ENCODE data around the gene KCNJ15.

KCNJ15 gene

DNA sequence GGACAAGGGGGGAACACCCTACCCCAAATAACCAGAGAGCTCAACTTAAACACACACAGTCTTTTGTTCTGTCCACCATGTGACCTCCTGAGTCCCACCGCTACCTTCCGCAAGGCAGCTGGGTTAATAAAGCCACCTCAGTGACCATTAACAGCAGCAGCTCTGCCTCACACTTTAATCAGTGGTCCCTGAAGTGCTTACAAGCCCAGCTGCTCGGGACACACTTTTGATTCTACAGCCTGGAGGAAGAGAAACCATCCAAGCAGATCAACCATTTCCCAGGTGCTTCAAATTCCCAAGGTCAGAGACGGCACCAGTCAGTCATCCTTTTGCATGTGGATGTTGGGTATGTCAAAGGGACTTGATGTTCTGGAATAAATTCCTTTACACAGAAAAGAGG lies 70.1 kb downstream of the KCNJ15 start:
- H3K4me3 ChIP-seq (ENCODE audit: low read depth, low read length) = no peak overlapping the region
- H3K9me3 ChIP-seq (ENCODE audit: control insufficient read depth, insufficient read depth, low read length) = no peaks in the 10 kb centered on the region
- H3K27ac ChIP-seq (ENCODE audit: low read depth, low read length) = no peak overlapping the region

DNA sequence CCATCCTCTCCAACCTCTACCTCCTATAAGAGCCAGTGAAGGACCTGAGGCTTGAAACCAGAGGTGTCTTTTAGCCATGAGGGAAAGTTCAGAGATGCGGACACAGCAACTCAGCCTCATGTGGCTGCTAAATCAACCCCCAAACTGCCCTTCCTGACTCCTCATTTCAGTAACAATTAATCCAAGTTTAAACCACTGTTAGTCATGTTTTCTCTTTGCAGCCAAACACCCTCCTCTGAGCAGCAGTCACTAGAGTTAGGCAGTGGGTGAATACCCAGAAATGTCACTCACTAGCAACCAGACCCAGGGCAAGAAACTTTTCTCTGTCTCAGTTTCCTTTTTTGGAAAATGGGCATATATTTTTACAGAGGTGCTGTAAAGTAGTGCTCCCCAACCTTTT lies 71.2 kb downstream of the KCNJ15 start:
- H3K4me3 ChIP-seq (ENCODE audit: low read depth, low read length) = no peak overlapping the region
- H3K36me3 ChIP-seq (ENCODE audit: control insufficient read depth, insufficient read depth, low read length) = no peaks in the 10 kb centered on the region
- no peak overlapping the region for H3K27ac ChIP-seq (ENCODE audit: low read depth, low read length)
- H3K9me3 ChIP-seq (ENCODE audit: control insufficient read depth, insufficient read depth, low read length) = no peaks in the 10 kb centered on the region
- H3K4me1 ChIP-seq (ENCODE audit: control insufficient read depth, insufficient read depth, low read length) = peaks cover 24% of the 10 kb centered on the region
- H3K9ac ChIP-seq (ENCODE audit: low read depth, low read length) = no peak overlapping the region
- no peaks in the 10 kb centered on the region for H3K27me3 ChIP-seq (ENCODE audit: control insufficient read depth, insufficient read depth, low read length)

More for the DNA sequence above, 70.1 kb downstream of the KCNJ15 start:
- no peaks in the 10 kb centered on the region for H3K27me3 ChIP-seq (ENCODE audit: control insufficient read depth, insufficient read depth, low read length)
- no peak overlapping the region for H3K9ac ChIP-seq (ENCODE audit: low read depth, low read length)
- H3K4me1 ChIP-seq (ENCODE audit: control insufficient read depth, insufficient read depth, low read length) = peaks cover 24% of the 10 kb centered on the region
- no peaks in the 10 kb centered on the region for H3K36me3 ChIP-seq (ENCODE audit: control insufficient read depth, insufficient read depth, low read length)

DNA sequence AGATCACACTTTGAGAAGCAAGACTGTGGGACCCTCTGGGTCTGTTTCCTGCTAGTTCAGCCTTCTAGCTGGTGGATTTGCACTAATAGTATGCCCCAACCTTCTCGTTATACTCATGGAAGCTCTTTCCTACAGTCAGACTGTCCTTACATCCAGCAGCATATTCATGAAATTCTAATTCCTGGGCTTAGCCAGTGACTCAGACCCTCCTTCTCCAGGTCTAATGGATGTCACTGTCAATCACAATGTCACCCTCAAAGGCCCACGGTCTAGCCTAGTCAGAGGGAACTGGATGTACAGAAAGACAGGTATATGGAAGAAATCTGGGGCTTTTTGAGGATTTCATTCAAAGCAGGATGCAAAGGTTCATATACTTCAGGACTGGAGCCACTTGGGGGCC lies 72.4 kb downstream of the KCNJ15 start:
- H3K9ac ChIP-seq (ENCODE audit: low read depth, low read length) = no peak overlapping the region
- H3K36me3 ChIP-seq (ENCODE audit: control insufficient read depth, insufficient read depth, low read length) = no peaks in the 10 kb centered on the region
- no peaks in the 10 kb centered on the region for H3K9me3 ChIP-seq (ENCODE audit: control insufficient read depth, insufficient read depth, low read length)
- H3K27ac ChIP-seq (ENCODE audit: low read depth, low read length) = no peak overlapping the region
- no peaks in the 10 kb centered on the region for H3K27me3 ChIP-seq (ENCODE audit: control insufficient read depth, insufficient read depth, low read length)
- H3K4me3 ChIP-seq (ENCODE audit: low read depth, low read length) = no peak overlapping the region
- peaks cover 17% of the 10 kb centered on the region for H3K4me1 ChIP-seq (ENCODE audit: control insufficient read depth, insufficient read depth, low read length)

DNA sequence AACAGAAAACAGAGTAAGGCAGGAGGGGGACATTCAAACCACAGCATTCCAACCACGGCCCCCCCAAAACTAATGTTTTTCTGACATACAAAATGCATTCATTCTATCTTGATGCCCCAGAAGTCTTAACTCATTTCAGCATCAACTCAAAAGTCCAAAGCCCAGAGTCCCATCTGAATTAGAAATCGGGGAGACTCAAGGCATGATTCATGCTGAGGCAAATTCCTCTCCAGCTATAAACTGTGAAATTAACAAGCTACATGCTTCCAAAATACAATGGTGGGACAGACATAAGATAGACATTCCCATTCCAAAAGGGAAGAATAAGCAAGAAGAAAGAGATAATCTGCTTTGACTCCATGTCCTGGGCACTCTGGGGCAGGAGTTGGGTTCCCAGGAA lies 73.9 kb downstream of the KCNJ15 start:
- H3K27ac ChIP-seq (ENCODE audit: low read depth, low read length) = no peak overlapping the region
- no peaks in the 10 kb centered on the region for H3K9me3 ChIP-seq (ENCODE audit: control insufficient read depth, insufficient read depth, low read length)
- H3K4me1 ChIP-seq (ENCODE audit: control insufficient read depth, insufficient read depth, low read length) = peaks cover 4% of the 10 kb centered on the region
- H3K27me3 ChIP-seq (ENCODE audit: control insufficient read depth, insufficient read depth, low read length) = no peaks in the 10 kb centered on the region
- H3K4me3 ChIP-seq (ENCODE audit: low read depth, low read length) = no peak overlapping the region
- no peaks in the 10 kb centered on the region for H3K36me3 ChIP-seq (ENCODE audit: control insufficient read depth, insufficient read depth, low read length)
- no peak overlapping the region for H3K9ac ChIP-seq (ENCODE audit: low read depth, low read length)

DNA sequence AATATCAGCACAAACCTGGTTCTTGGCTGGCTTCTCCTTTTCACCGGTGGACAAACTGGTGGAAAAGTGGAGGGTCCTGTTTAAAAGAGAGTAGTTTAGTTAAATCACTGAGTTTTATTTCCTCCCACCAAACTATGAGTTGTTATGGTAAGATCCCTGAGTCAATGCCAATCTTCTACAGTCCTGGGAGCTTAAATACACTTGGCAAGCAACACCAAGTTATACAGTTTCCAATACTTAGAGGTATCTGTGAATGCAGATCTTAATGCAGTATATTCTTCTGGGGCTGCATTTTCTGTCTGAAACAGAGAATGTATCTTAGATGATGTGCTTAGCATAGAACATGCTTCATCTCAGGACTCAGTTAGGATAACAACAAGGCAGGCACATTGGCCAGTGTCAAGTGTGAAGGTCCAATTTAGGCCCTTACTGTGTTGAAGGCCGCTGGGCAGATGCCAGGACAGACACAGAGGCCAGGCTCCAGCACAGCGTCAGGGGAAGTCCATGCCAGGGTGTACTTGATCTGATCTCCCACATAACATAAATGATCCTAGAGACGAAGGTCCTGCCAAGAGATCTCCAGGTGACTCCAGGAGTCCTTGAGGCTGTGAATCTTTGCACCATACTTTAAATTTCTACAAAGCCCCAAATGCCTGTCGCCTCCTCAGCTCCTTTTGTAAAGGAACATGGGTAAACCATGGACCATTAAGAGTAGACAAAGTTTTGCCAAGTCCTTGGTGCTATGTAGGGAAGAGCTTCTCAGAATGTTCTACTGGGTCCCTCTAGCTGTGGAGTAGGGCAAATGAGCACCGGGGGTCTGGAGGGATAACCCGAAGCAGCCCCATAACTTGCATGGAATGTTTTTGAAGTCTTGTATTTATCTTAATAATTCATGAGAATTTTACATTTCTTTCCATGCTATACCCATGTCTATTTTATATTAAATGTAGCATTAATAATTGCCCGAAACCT lies 76.8 kb downstream of the KCNJ15 start:
- Histone ChIP-seq H3K4me1 (ENCODE audit: control insufficient read depth, insufficient read depth, low read length) (no peaks in the 10 kb centered on the region), H3K4me3 (ENCODE audit: low read depth, low read length) (no peak overlapping the region), H3K9ac (ENCODE audit: low read depth, low read length) (no peak overlapping the region), H3K9me3 (ENCODE audit: control insufficient read depth, insufficient read depth, low read length) (no peaks in the 10 kb centered on the region), H3K27me3 (ENCODE audit: control insufficient read depth, insufficient read depth, low read length) (no peaks in the 10 kb centered on the region), H3K27ac (ENCODE audit: low read depth, low read length) (no peak overlapping the region), H3K36me3 (ENCODE audit: control insufficient read depth, insufficient read depth, low read length) (no peaks in the 10 kb centered on the region)

DNA sequence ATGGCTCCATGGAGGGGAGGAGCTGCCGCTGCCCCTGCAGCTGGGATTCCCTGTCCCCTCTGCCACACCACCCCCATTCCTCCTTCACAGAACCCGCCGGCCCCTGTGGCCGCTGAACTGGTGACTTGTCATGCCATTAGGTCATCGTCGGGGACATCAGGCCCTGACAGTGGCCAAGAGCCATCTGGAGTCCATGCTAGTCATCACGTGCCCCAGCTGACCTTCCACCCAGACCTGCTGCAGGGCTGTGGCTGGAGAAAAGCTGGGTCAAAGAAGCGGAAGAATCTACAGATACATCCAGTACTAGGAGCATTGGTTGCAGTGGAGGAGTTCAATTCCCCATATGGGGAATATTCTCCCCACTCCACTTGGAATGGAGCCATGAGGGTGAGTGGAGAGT lies 78.1 kb downstream of the KCNJ15 start:
- H3K4me1 ChIP-seq (ENCODE audit: control insufficient read depth, insufficient read depth, low read length) = no peaks in the 10 kb centered on the region
- H3K27me3 ChIP-seq (ENCODE audit: control insufficient read depth, insufficient read depth, low read length) = no peaks in the 10 kb centered on the region
- H3K27ac ChIP-seq (ENCODE audit: low read depth, low read length) = no peak overlapping the region
- no peak overlapping the region for H3K4me3 ChIP-seq (ENCODE audit: low read depth, low read length)
- H3K9me3 ChIP-seq (ENCODE audit: control insufficient read depth, insufficient read depth, low read length) = no peaks in the 10 kb centered on the region
- H3K36me3 ChIP-seq (ENCODE audit: control insufficient read depth, insufficient read depth, low read length) = no peaks in the 10 kb centered on the region
- H3K9ac ChIP-seq (ENCODE audit: low read depth, low read length) = no peak overlapping the region

DNA sequence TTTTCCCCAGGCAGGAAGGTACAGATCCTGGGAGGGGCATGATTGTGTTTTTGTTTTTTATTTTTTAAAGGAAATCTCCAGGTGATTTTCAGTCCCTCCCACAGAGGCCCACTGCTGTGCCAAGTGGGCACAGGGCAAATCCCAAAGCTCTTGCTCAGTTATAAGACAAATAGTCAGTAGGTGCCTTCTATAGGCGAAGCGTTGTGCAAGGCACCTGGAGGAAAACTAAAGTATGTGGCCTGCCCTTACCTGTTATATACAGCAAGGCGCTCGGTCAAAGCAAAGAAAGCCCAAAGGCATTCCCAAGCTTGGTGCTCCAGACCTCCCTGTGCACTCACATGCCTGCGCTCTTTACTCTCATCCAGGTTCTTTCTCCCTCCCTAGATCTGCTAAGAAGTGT lies 81.0 kb downstream of the KCNJ15 start:
- Histone ChIP-seq H3K27me3 (ENCODE audit: control insufficient read depth, insufficient read depth, low read length) (no peaks in the 10 kb centered on the region), H3K9ac (ENCODE audit: low read depth, low read length) (no peak overlapping the region), H3K4me1 (ENCODE audit: control insufficient read depth, insufficient read depth, low read length) (no peaks in the 10 kb centered on the region), H3K36me3 (ENCODE audit: control insufficient read depth, insufficient read depth, low read length) (no peaks in the 10 kb centered on the region), H3K4me3 (ENCODE audit: low read depth, low read length) (no peak overlapping the region), H3K27ac (ENCODE audit: low read depth, low read length) (no peak overlapping the region), H3K9me3 (ENCODE audit: control insufficient read depth, insufficient read depth, low read length) (no peaks in the 10 kb centered on the region)

DNA sequence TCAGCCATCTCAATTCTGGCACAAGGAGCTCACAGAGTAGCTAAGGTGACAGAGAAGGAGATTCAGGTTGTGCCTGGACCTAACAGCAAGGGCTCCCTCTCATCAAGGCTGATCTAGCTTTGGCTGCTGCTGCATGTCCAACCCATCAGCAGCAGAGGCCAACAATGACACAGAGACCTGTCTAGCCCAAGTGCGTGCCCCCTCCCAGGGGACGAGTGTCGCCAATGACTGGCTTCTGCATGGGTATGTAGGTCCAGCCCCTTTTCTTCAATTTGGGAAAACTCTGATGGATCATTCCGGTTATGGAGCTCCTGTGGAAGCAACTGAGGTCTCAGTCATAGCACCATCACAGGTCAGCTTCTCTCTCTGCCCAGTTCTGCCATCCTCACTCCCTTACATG lies 83.3 kb downstream of the KCNJ15 start:
- H3K36me3 ChIP-seq (ENCODE audit: control insufficient read depth, insufficient read depth, low read length) = no peaks in the 10 kb centered on the region
- H3K9me3 ChIP-seq (ENCODE audit: control insufficient read depth, insufficient read depth, low read length) = no peaks in the 10 kb centered on the region
- H3K9ac ChIP-seq (ENCODE audit: low read depth, low read length) = no peak overlapping the region
- no peak overlapping the region for H3K4me3 ChIP-seq (ENCODE audit: low read depth, low read length)
- H3K27me3 ChIP-seq (ENCODE audit: control insufficient read depth, insufficient read depth, low read length) = no peaks in the 10 kb centered on the region
- no peaks in the 10 kb centered on the region for H3K4me1 ChIP-seq (ENCODE audit: control insufficient read depth, insufficient read depth, low read length)
- no peak overlapping the region for H3K27ac ChIP-seq (ENCODE audit: low read depth, low read length)

DNA sequence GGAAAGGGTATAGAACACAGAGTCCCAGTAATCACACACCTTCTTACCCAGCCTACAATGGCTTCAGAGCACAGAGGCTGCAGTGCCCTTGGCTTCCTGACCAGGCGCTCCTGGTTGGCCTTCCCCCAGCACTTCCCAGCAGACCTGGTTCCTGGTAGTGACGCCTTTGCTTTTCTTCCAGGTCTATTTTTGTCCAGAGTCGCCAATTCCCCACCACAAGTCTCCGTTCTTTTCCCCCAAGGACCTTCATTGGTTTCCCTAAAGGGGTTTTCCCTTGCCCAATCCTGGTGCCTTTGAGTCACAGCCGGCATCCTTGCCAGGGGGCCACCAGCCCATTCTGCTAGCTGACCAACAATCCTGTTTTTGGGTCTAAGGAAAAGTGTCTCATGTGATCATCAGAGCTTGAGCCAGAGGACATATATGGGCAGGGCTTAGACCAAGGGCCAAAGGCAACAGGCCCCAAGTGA lies 84.8 kb downstream of the KCNJ15 start:
- H3K4me3 ChIP-seq (ENCODE audit: low read depth, low read length) = no peak overlapping the region
- H3K27ac ChIP-seq (ENCODE audit: low read depth, low read length) = no peak overlapping the region
- H3K9ac ChIP-seq (ENCODE audit: low read depth, low read length) = no peak overlapping the region
- no peaks in the 10 kb centered on the region for H3K9me3 ChIP-seq (ENCODE audit: control insufficient read depth, insufficient read depth, low read length)
- no peaks in the 10 kb centered on the region for H3K36me3 ChIP-seq (ENCODE audit: control insufficient read depth, insufficient read depth, low read length)
- H3K27me3 ChIP-seq (ENCODE audit: control insufficient read depth, insufficient read depth, low read length) = no peaks in the 10 kb centered on the region
- H3K4me1 ChIP-seq (ENCODE audit: control insufficient read depth, insufficient read depth, low read length) = no peaks in the 10 kb centered on the region

DNA sequence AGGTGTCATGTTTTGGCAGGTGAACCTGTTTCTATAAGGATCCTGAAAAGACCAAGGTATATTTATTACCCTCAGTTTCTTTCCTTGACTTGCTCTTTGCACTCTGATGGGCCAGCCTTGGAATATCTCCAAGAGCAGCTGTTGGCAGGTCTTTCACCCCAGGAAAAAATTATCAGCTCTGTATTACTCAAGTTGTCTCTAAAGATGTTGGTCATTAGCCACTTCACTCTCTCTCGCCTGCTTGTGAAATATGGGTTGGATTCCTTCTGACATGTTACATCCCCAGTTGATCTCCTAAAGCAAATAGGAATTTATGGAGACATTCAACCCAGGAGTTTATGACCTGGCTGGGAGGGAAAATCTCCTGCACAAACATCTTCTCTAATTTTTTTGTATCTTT lies 85.9 kb downstream of the KCNJ15 start:
- no peak overlapping the region for H3K4me3 ChIP-seq (ENCODE audit: low read depth, low read length)
- no peaks in the 10 kb centered on the region for H3K4me1 ChIP-seq (ENCODE audit: control insufficient read depth, insufficient read depth, low read length)
- H3K9ac ChIP-seq (ENCODE audit: low read depth, low read length) = no peak overlapping the region
- no peaks in the 10 kb centered on the region for H3K9me3 ChIP-seq (ENCODE audit: control insufficient read depth, insufficient read depth, low read length)
- H3K27me3 ChIP-seq (ENCODE audit: control insufficient read depth, insufficient read depth, low read length) = no peaks in the 10 kb centered on the region
- no peaks in the 10 kb centered on the region for H3K36me3 ChIP-seq (ENCODE audit: control insufficient read depth, insufficient read depth, low read length)
- no peak overlapping the region for H3K27ac ChIP-seq (ENCODE audit: low read depth, low read length)

DNA sequence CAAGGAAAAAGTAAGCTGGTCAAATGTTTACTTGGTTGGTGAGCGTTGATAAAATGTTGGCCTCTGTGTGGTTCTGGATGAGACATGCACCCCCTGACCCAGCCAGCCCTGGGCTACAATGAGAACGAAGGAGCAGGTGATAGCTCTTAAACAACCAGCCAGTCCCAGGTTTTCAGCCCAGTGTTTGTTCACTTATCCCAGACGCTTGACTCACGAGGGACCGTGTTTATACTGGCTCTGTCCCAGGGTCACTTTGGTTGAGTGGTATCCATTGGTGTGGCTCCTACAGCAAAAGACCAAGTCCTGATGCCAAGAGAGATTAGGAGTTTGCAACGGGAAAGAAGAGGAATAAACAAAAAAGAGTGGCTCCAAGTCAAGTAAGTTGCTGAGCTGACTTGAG lies 86.9 kb downstream of the KCNJ15 start:
- Histone ChIP-seq H3K9ac (ENCODE audit: low read depth, low read length) (no peak overlapping the region), H3K27ac (ENCODE audit: low read depth, low read length) (no peak overlapping the region), H3K36me3 (ENCODE audit: control insufficient read depth, insufficient read depth, low read length) (no peaks in the 10 kb centered on the region), H3K4me3 (ENCODE audit: low read depth, low read length) (no peak overlapping the region), H3K4me1 (ENCODE audit: control insufficient read depth, insufficient read depth, low read length) (no peaks in the 10 kb centered on the region), H3K9me3 (ENCODE audit: control insufficient read depth, insufficient read depth, low read length) (no peaks in the 10 kb centered on the region), H3K27me3 (ENCODE audit: control insufficient read depth, insufficient read depth, low read length) (no peaks in the 10 kb centered on the region)
